Measurements from ENCODE around the gene CD8A.
"Not testable (repeated sequence)": the region's sequence is repeated elsewhere in the genome, so short reads cannot be mapped to it uniquely, and the experiment has no call there.

CD8A gene

GRCh38 chr2:86790676-86791572, at the start of gene CD8A:
Gene CD8A (minus strand): TSS chr2:86790913. CDS start chr2:86790825, 88 bp downstream.
- DNase-seq (ENCODE audit: low read depth), result peak; percentile 65

- DNase-seq (ENCODE audit: low read depth), result not testable (repeated sequence)
Observed at GRCh38 chr2:86839871-86840548, 49.3 kb upstream of the CD8A start.

- DNase-seq (ENCODE audit: low read depth), result not testable (repeated sequence)
Observed at GRCh38 chr2:86839455-86839854, 48.7 kb upstream of the CD8A start.

GRCh38 chr2:86837714-86838113, 47.0 kb upstream of the CD8A start:
- DNase-seq (ENCODE audit: low read depth), result not testable (repeated sequence)

GRCh38 chr2:86836915-86837695, 46.4 kb upstream of the CD8A start:
- DNase-seq (ENCODE audit: low read depth), result not testable (repeated sequence)

GRCh38 chr2:86835548-86835889, 44.8 kb upstream of the CD8A start:
- not testable (repeated sequence) for DNase-seq (ENCODE audit: low read depth)

- DNase-seq (ENCODE audit: low read depth), result no peak
Observed at GRCh38 chr2:86833315-86833714, 42.6 kb upstream of the CD8A start.

- no peak for DNase-seq (ENCODE audit: low read depth)
Observed at GRCh38 chr2:86832334-86833096, 41.8 kb upstream of the CD8A start.

GRCh38 chr2:86831537-86831936, 40.8 kb upstream of the CD8A start:
- no peak for DNase-seq (ENCODE audit: low read depth)

GRCh38 chr2:86826951-86827350, 36.2 kb upstream of the CD8A start:
- DNase-seq (ENCODE audit: low read depth), result no peak

- DNase-seq (ENCODE audit: low read depth), result no peak
Observed at GRCh38 chr2:86825693-86826381, 35.1 kb upstream of the CD8A start.

GRCh38 chr2:86825036-86825692, 34.5 kb upstream of the CD8A start:
- no peak for DNase-seq (ENCODE audit: low read depth)

GRCh38 chr2:86822668-86823345, 32.1 kb upstream of the CD8A start:
- no peak for DNase-seq (ENCODE audit: low read depth)

GRCh38 chr2:86821842-86822241, 31.1 kb upstream of the CD8A start:
- no peak for DNase-seq (ENCODE audit: low read depth)

GRCh38 chr2:86821306-86821705, 30.6 kb upstream of the CD8A start:
- no peak for DNase-seq (ENCODE audit: low read depth)

GRCh38 chr2:86818957-86819356, 28.2 kb upstream of the CD8A start:
- DNase-seq (ENCODE audit: low read depth), result no peak

- DNase-seq (ENCODE audit: low read depth), result no peak
Observed at GRCh38 chr2:86818114-86818801, 27.5 kb upstream of the CD8A start.

GRCh38 chr2:86815611-86816010, 24.9 kb upstream of the CD8A start:
- no peak for DNase-seq (ENCODE audit: low read depth)

GRCh38 chr2:86809481-86810121, 18.9 kb upstream of the CD8A start:
- DNase-seq (ENCODE audit: low read depth), result no peak

Measured in stimulated activated CD8-positive, alpha-beta memory T cell treated with anti-CD3 and anti-CD28 coated beads, Interleukin-12 subunit alpha, Interleukin-12 subunit beta, amount 100 ng/mL, for 4 hours (primary cell).